Activated CD4-positive, alpha-beta T cell treated with anti-CD3 and anti-CD28 coated beads, Interleukin-2, Interleukin-6, amounts not matched to agents 100 ng/mL and 50 ng/mL, durations not matched to agents 16 hours and 8 hours (primary cell): ENCODE data around the gene ZNF580.
A peak's percentile ranks its signal among the peaks of the same experiment; 100 is the strongest.

ENCODE experiments used
- DNase-seq: peaks from one replicate; pipeline ENCODE4 v3.0.0-alpha.2; 2020

ZNF580 gene

GRCh38 chr19:55663846-55664536 lies 23.2 kb downstream of the ZNF580 start:
- no peak for DNase-seq

GRCh38 chr19:55666343-55667005 lies 25.7 kb downstream of the ZNF580 start:
- no peak for DNase-seq

- DNase-seq = no peak
Observed at GRCh38 chr19:55667006-55667381, 26.2 kb downstream of the ZNF580 start.

GRCh38 chr19:55667511-55667910 lies 26.7 kb downstream of the ZNF580 start:
- DNase-seq = no peak

- DNase-seq = no peak
Observed at GRCh38 chr19:55667958-55668357, 27.2 kb downstream of the ZNF580 start.

GRCh38 chr19:55668603-55669348 lies 28.0 kb downstream of the ZNF580 start:
- DNase-seq = no peak

- no peak for DNase-seq
Observed at GRCh38 chr19:55669418-55670279, 28.8 kb downstream of the ZNF580 start.

- DNase-seq = no peak
Observed at GRCh38 chr19:55670280-55671053, 29.7 kb downstream of the ZNF580 start.

GRCh38 chr19:55671054-55671378 lies 30.2 kb downstream of the ZNF580 start:
- no peak for DNase-seq

GRCh38 chr19:55672418-55672817 lies 31.6 kb downstream of the ZNF580 start:
- DNase-seq = no peak

GRCh38 chr19:55673465-55673864 lies 32.7 kb downstream of the ZNF580 start:
- no peak for DNase-seq

GRCh38 chr19:55673889-55674288 lies 33.1 kb downstream of the ZNF580 start:
- DNase-seq = no peak

- no peak for DNase-seq
Observed at GRCh38 chr19:55674459-55674840, 33.6 kb downstream of the ZNF580 start.

GRCh38 chr19:55674841-55675660 lies 34.2 kb downstream of the ZNF580 start, which contains the start of gene EPN1:
Gene EPN1 (plus strand): TSS chr19:55675226. CDS start chr19:55678628, 3,402 bp downstream.
- DNase-seq = peak; percentile 98

GRCh38 chr19:55675661-55676354 lies 35.0 kb downstream of the ZNF580 start:
- no peak for DNase-seq

- DNase-seq = no peak
Observed at GRCh38 chr19:55676383-55676782, 35.6 kb downstream of the ZNF580 start.

- DNase-seq = no peak
Observed at GRCh38 chr19:55676889-55677505, 36.2 kb downstream of the ZNF580 start.

- no peak for DNase-seq
Observed at GRCh38 chr19:55677572-55678028, 36.8 kb downstream of the ZNF580 start.

GRCh38 chr19:55678121-55678671 lies 37.4 kb downstream of the ZNF580 start:
- no peak for DNase-seq
